ENCODE data around the gene NKTR. TPM values are rescaled to one million over a fixed set of nuclear protein-coding genes. Genes with fewer than 3 reads are reported as not detected.

NKTR gene
- total and polyA plus RNA-seq, 2 experiments from 2014 or later = 81.3 to 117 TPM

DNA sequence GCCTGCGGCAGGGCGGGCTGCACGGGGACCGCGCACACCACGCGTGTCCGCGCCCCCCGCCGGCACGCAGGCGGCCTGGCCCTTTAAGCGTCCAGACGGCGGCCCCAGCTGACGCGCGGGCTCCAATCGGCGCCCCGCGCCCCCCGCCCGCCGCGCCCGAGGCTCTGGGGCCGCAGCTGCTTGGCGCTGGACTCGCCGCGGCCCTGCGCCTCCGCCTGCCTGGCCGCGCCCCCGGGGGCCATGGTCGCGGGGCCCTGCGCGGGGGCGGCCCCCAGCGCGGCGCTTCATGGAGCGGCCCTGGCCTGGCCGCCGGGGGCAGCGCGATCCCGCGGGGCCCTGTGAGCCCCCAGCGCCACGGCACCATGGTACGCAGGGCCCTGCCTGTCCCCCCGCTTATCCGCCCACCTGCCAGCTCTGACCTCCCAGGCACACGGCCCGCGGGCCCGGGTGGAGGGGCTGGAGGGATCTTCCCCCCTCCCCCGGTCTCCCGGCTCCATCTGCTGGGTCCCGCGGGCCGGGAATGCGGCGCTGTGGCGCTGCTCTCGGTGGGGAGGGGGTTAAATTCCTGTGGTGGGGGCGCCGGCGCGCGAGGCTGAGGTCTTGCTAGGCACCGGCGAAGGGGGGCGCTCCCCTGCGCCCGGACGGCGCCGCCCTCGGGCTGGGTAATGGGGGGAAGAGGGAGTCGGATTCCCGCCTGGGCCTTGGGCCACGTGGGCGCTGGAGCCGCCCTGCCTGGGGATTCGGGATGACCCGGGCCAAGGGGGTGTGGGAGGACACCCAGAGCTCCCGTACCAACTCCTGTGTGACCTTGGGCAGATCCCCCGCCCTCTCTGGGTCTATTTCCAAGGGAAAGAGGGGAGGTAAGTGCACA is 54.1 kb downstream of the NKTR start:
- DNase-seq (ENCODE audit: low spot score) (peak; percentile 92), ATAC-seq (peak; percentile 62)
- Mint-ChIP-seq H3K9me3 (no peaks in the 10 kb centered on the region), H3K36me3 (ENCODE audit: low read depth) (peaks cover 2% of the 10 kb centered on the region; the same call in 1 of the 3 replicates), H3K27ac (no peak overlapping the region), H3K4me1 (peaks cover 43% of the 10 kb centered on the region), H3K4me3 (peak overlapping the region; percentile 63; the same call in 2 of the 3 replicates), H3K27me3 (ENCODE audit: insufficient read depth, low read depth, poor library complexity) (peaks cover 13% of the 10 kb centered on the region)
- Histone ChIP-seq H3K27me3 (ENCODE audit: insufficient read depth) (no peaks in the 10 kb centered on the region), H3K4me3 (peak overlapping the region; percentile 76), H3F3A (replicated peaks; ENCODE audit: low read depth) (no peaks in the 10 kb centered on the region), H3K27ac (ENCODE audit: low read depth) (no peak overlapping the region), H3K36me3 (ENCODE audit: insufficient read depth) (no peaks in the 10 kb centered on the region), H2AFZ (peak overlapping the region; percentile 76), H4K20me1 (replicated peaks; ENCODE audit: insufficient read depth) (no peaks in the 10 kb centered on the region), H3K4me1 (ENCODE audit: insufficient read depth) (peaks cover 22% of the 10 kb centered on the region), H3K4me2 (peak overlapping the region; percentile 90), H3K79me2 (replicated peaks; ENCODE audit: insufficient read depth) (no peaks in the 10 kb centered on the region), H3K9me2 (ENCODE audit: insufficient read depth) (no peaks in the 10 kb centered on the region)
- TF ChIP-seq CREB1 (CRISPR knock-in tag; IDR thresholded peaks at IDR 0.05; ENCODE audit: low read depth) (peak; percentile 37; the same call in 1 of the 2 replicates), POLR2AphosphoS5 (IDR thresholded peaks at IDR 0.05; ENCODE audit: low read depth) (peak; percentile 35; the same call in 1 of the 2 replicates), ZNF331 (CRISPR knock-in tag; IDR thresholded peaks at IDR 0.05; ENCODE audit: low read depth) (no peak), ETS1 (IDR thresholded peaks at IDR 0.05) (no peak)
- TF ChIP-seq, protein P1, sequence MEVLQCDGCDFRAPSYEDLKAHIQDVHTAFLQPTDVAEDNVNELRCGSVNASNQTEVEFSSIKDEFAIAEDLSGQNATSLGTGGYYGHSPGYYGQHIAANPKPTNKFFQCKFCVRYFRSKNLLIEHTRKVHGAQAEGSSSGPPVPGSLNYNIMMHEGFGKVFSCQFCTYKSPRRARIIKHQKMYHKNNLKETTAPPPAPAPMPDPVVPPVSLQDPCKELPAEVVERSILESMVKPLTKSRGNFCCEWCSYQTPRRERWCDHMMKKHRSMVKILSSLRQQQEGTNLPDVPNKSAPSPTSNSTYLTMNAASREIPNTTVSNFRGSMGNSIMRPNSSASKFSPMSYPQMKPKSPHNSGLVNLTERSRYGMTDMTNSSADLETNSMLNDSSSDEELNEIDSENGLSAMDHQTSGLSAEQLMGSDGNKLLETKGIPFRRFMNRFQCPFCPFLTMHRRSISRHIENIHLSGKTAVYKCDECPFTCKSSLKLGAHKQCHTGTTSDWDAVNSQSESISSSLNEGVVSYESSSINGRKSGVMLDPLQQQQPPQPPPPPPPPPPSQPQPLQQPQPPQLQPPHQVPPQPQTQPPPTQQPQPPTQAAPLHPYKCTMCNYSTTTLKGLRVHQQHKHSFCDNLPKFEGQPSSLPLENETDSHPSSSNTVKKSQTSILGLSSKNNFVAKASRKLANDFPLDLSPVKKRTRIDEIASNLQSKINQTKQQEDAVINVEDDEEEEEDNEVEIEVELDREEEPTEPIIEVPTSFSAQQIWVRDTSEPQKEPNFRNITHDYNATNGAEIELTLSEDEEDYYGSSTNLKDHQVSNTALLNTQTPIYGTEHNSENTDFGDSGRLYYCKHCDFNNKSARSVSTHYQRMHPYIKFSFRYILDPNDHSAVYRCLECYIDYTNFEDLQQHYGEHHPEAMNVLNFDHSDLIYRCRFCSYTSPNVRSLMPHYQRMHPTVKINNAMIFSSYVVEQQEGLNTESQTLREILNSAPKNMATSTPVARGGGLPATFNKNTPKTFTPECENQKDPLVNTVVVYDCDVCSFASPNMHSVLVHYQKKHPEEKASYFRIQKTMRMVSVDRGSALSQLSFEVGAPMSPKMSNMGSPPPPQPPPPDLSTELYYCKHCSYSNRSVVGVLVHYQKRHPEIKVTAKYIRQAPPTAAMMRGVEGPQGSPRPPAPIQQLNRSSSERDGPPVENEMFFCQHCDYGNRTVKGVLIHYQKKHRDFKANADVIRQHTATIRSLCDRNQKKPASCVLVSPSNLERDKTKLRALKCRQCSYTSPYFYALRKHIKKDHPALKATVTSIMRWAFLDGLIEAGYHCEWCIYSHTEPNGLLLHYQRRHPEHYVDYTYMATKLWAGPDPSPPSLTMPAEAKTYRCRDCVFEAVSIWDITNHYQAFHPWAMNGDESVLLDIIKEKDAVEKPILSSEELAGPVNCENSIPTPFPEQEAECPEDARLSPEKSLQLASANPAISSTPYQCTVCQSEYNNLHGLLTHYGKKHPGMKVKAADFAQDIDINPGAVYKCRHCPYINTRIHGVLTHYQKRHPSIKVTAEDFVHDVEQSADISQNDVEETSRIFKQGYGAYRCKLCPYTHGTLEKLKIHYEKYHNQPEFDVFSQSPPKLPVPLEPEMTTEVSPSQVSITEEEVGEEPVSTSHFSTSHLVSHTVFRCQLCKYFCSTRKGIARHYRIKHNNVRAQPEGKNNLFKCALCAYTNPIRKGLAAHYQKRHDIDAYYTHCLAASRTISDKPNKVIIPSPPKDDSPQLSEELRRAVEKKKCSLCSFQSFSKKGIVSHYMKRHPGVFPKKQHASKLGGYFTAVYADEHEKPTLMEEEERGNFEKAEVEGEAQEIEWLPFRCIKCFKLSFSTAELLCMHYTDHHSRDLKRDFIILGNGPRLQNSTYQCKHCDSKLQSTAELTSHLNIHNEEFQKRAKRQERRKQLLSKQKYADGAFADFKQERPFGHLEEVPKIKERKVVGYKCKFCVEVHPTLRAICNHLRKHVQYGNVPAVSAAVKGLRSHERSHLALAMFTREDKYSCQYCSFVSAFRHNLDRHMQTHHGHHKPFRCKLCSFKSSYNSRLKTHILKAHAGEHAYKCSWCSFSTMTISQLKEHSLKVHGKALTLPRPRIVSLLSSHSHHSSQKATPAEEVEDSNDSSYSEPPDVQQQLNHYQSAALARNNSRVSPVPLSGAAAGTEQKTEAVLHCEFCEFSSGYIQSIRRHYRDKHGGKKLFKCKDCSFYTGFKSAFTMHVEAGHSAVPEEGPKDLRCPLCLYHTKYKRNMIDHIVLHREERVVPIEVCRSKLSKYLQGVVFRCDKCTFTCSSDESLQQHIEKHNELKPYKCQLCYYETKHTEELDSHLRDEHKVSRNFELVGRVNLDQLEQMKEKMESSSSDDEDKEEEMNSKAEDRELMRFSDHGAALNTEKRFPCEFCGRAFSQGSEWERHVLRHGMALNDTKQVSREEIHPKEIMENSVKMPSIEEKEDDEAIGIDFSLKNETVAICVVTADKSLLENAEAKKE (CRISPR knock-in tag; IDR thresholded peaks at IDR 0.05) = no peak
- TF ChIP-seq, protein P2, sequence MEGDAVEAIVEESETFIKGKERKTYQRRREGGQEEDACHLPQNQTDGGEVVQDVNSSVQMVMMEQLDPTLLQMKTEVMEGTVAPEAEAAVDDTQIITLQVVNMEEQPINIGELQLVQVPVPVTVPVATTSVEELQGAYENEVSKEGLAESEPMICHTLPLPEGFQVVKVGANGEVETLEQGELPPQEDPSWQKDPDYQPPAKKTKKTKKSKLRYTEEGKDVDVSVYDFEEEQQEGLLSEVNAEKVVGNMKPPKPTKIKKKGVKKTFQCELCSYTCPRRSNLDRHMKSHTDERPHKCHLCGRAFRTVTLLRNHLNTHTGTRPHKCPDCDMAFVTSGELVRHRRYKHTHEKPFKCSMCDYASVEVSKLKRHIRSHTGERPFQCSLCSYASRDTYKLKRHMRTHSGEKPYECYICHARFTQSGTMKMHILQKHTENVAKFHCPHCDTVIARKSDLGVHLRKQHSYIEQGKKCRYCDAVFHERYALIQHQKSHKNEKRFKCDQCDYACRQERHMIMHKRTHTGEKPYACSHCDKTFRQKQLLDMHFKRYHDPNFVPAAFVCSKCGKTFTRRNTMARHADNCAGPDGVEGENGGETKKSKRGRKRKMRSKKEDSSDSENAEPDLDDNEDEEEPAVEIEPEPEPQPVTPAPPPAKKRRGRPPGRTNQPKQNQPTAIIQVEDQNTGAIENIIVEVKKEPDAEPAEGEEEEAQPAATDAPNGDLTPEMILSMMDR (conservative IDR thresholded peaks at IDR 0.05; ENCODE audit: low read depth in 2 of 2) = peak; percentile 29 to 58

Data from GM23338 (cell line).